ENCODE measurements around the gene GSDME.

Gene GSDME

DNA sequence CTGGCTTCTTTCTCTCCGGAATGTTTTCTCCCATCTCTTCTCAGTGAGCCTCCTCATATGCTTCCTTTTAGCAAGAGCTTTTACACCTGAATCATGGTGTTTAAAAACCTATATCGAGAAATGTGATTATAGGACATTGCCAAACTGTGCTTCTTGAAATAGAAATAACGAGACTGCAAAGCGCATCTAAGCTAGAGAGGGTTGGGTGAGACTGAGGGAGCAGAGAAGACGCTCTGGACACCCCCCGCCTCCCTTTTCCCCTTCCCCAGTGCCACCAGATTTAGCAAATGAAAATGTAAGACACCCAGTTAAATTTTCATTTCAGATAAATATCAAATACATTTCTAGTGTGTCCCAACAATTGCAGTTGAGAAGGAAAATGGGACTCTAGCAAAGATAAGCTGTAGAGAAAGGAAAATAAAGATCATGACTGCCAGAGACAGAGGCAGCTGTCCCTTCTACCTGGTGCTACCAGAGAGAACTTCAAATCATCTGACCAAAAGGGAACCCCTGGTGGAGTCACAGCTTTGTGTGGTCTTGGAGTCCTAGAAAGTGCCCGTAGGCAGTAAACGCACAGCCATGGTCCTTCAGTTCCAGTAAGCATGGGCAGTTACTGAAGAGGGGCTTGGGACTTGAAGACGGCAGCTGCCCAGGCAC, 14.6 kb downstream of the GSDME start:
- no peaks in the 10 kb centered on the region for H3K4me1 Mint-ChIP-seq
- peaks cover 7% of the 10 kb centered on the region for H3K36me3 Mint-ChIP-seq (ENCODE audit: low read depth)
- TF ChIP-seq CTCF (IDR thresholded peaks at IDR 0.05; ENCODE audit: unreplicated experiment in 3 of 3), result no peak

GRCh38 chr7:24741679-24742505, 15.4 kb downstream of the GSDME start:
- TF ChIP-seq CTCF (IDR thresholded peaks at IDR 0.05; ENCODE audit: unreplicated experiment in 3 of 3), result no peak
- H3K27me3 Mint-ChIP-seq (ENCODE audit: low read depth), result no peaks in the 10 kb centered on the region
- H3K36me3 Mint-ChIP-seq (ENCODE audit: low read depth), result peaks cover 10% of the 10 kb centered on the region
- peaks cover 7% of the 10 kb centered on the region for H3K4me1 Mint-ChIP-seq
- no peak overlapping the region for H3K4me3 Mint-ChIP-seq
- peaks cover 22% of the 10 kb centered on the region for H3K9me3 Mint-ChIP-seq
- H3K27ac Mint-ChIP-seq, result peak overlapping the region in 1 of 3 experiments; percentile 70

More for the DNA sequence above, 14.6 kb downstream of the GSDME start:
- H3K9me3 Mint-ChIP-seq, result peaks cover 16% of the 10 kb centered on the region
- no peaks in the 10 kb centered on the region for H3K27me3 Mint-ChIP-seq (ENCODE audit: low read depth)
- no peak overlapping the region for H3K4me3 Mint-ChIP-seq
- peak overlapping the region in 1 of 3 experiments; percentile 70 for H3K27ac Mint-ChIP-seq

GRCh38 chr7:24740871-24741270, 16.4 kb downstream of the GSDME start:
- Mint-ChIP-seq H3K27me3 (ENCODE audit: low read depth) (no peaks in the 10 kb centered on the region), H3K9me3 (peaks cover 26% of the 10 kb centered on the region), H3K36me3 (ENCODE audit: low read depth) (peaks cover 10% of the 10 kb centered on the region), H3K4me1 (peaks cover 7% of the 10 kb centered on the region), H3K27ac (no peak overlapping the region), H3K4me3 (no peak overlapping the region)
- TF ChIP-seq CTCF (IDR thresholded peaks at IDR 0.05; ENCODE audit: unreplicated experiment in 3 of 3), result no peak

- H3K27ac Mint-ChIP-seq, result no peak overlapping the region
- peaks cover 34% of the 10 kb centered on the region for H3K9me3 Mint-ChIP-seq
- TF ChIP-seq CTCF (IDR thresholded peaks at IDR 0.05; ENCODE audit: unreplicated experiment in 3 of 3), result no peak
- no peak overlapping the region for H3K4me3 Mint-ChIP-seq
- peaks cover 7% of the 10 kb centered on the region for H3K4me1 Mint-ChIP-seq
- peaks cover 10% of the 10 kb centered on the region for H3K36me3 Mint-ChIP-seq (ENCODE audit: low read depth)
- H3K27me3 Mint-ChIP-seq (ENCODE audit: low read depth), result no peaks in the 10 kb centered on the region
Measured at GRCh38 chr7:24739306-24739705, 18.0 kb downstream of the GSDME start.

- TF ChIP-seq CTCF (IDR thresholded peaks at IDR 0.05; ENCODE audit: unreplicated experiment in 3 of 3), result no peak
- Mint-ChIP-seq H3K9me3 (peaks cover 34% of the 10 kb centered on the region), H3K27me3 (ENCODE audit: low read depth) (no peaks in the 10 kb centered on the region), H3K4me3 (no peak overlapping the region), H3K36me3 (ENCODE audit: low read depth) (peaks cover 10% of the 10 kb centered on the region), H3K4me1 (peaks cover 7% of the 10 kb centered on the region), H3K27ac (no peak overlapping the region)
Measured at GRCh38 chr7:24738577-24738976, 18.7 kb downstream of the GSDME start.
